ENCODE results near the gene LRRC59.

DNA sequence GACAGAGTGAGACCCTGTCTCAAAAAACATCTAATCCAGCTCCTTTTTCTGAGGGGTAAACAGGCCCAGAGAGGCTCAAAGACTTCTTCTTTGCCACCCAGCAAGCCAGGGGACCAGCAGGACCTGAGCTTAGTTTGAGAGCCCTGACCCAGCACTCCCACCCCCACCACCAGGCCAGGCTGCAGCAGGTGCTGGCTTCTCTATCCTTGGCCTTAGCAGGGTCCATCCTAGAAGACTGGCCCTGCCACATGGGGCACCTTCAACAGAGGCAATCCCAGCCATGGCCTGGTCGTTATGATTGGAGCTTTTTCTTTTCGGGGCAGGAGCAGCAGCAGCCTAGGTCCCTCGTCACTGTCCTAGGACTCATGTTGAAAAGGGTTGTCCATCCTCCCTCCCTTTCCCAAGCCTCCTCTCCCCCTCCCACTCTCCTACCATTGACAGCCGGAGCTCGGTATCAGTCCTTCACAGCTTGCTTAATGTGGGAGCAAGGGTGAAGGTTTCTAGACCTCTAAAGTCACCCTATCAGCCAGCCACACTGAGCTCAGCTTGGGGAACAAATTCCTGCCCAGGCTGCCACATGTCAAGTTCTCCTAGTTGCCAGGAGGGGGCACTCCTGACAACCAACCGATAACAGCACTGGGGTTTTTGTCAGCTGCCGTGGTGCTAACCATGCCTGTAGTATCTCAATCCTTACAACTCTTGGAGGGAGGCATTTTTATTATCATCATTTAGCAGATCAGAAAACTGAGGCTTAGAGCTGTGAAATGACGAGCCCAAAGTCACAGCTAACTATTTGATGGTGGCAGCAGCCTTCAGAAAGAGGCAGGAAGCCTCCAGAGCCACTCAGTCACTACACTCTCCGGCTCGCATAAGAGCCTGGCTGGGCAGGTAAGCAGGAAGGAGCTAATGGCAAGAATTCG lies 35.5 kb downstream of the LRRC59 start:
- TF ChIP-seq, protein P1, sequence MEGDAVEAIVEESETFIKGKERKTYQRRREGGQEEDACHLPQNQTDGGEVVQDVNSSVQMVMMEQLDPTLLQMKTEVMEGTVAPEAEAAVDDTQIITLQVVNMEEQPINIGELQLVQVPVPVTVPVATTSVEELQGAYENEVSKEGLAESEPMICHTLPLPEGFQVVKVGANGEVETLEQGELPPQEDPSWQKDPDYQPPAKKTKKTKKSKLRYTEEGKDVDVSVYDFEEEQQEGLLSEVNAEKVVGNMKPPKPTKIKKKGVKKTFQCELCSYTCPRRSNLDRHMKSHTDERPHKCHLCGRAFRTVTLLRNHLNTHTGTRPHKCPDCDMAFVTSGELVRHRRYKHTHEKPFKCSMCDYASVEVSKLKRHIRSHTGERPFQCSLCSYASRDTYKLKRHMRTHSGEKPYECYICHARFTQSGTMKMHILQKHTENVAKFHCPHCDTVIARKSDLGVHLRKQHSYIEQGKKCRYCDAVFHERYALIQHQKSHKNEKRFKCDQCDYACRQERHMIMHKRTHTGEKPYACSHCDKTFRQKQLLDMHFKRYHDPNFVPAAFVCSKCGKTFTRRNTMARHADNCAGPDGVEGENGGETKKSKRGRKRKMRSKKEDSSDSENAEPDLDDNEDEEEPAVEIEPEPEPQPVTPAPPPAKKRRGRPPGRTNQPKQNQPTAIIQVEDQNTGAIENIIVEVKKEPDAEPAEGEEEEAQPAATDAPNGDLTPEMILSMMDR (IDR thresholded peaks at IDR 0.05; ENCODE audit: low read depth, low read length), result peak; percentile 83
- no peak for TF ChIP-seq POLR2A (IDR thresholded peaks at IDR 0.05; ENCODE audit: extremely low read depth, insufficient read length)
- TF ChIP-seq, protein P2, sequence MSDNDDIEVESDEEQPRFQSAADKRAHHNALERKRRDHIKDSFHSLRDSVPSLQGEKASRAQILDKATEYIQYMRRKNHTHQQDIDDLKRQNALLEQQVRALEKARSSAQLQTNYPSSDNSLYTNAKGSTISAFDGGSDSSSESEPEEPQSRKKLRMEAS (IDR thresholded peaks at IDR 0.05; ENCODE audit: low read depth, low read length), result peak; percentile 87
